NB4 (cell line): ENCODE results near the gene UCHL5.

Experiments used
- POLR2A ChIP-seq: IDR thresholded peaks from 2 replicates; pipeline ENCODE4 v1.6.1; 2011; ENCODE audit warnings: mild to moderate bottlenecking; ENCODE audit not compliant: insufficient read length; ENCODE audit errors: extremely low read depth
- TF ChIP-seq, protein P1 (sequence below): IDR thresholded peaks from one replicate; pipeline ENCODE4 v1.5.1; 2012; ENCODE audit warnings: low read depth, low read length
- TF ChIP-seq, protein P2 (sequence below): IDR thresholded peaks from 2 replicates; pipeline ENCODE4 v1.6.1; 2011; ENCODE audit warnings: low read depth, low read length

DNA sequence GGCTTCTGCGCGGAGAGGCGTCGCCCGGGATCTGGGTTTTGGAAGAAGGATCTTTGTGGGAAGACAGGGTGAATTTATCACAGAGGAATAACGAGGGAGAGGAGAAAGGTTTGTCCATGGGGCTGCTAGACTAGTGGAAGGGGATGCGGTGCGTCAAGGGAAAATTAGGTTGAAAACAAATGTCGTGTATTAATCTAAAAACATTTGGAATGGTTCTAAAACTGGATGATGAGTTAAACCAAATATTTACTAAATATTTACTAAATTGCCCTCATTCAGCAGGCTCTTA lies 899 bp upstream of the UCHL5 start:
- TF ChIP-seq, protein P1, sequence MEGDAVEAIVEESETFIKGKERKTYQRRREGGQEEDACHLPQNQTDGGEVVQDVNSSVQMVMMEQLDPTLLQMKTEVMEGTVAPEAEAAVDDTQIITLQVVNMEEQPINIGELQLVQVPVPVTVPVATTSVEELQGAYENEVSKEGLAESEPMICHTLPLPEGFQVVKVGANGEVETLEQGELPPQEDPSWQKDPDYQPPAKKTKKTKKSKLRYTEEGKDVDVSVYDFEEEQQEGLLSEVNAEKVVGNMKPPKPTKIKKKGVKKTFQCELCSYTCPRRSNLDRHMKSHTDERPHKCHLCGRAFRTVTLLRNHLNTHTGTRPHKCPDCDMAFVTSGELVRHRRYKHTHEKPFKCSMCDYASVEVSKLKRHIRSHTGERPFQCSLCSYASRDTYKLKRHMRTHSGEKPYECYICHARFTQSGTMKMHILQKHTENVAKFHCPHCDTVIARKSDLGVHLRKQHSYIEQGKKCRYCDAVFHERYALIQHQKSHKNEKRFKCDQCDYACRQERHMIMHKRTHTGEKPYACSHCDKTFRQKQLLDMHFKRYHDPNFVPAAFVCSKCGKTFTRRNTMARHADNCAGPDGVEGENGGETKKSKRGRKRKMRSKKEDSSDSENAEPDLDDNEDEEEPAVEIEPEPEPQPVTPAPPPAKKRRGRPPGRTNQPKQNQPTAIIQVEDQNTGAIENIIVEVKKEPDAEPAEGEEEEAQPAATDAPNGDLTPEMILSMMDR, result no peak
- TF ChIP-seq POLR2A, result no peak
- TF ChIP-seq, protein P2, sequence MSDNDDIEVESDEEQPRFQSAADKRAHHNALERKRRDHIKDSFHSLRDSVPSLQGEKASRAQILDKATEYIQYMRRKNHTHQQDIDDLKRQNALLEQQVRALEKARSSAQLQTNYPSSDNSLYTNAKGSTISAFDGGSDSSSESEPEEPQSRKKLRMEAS, result no peak
